Neural crest cell (in vitro differentiated cells): ENCODE data around the gene CXCL16. TPM values are rescaled to one million over a fixed set of nuclear protein-coding genes. Genes with fewer than 3 reads are reported as not detected.

Experiments used
- DNase-seq: peaks from one replicate; pipeline ENCODE4 v3.0.0; 2021; ENCODE audit warnings: low read depth, mixed read lengths, low spot score
- H3K27ac Mint-ChIP-seq: one replicate; pipeline ENCODE4 v1.8.0; 2021; ENCODE audit warnings: mild to moderate bottlenecking, mixed read lengths; ENCODE audit not compliant: unreplicated experiment
- H3K27me3 Mint-ChIP-seq: 2 replicates; pipeline ENCODE4 v1.8.0; 2021; ENCODE audit warnings: low read depth, mild to moderate bottlenecking, mixed read lengths
- H3K36me3 Mint-ChIP-seq: 2 replicates; pipeline ENCODE4 v1.8.0; 2021; ENCODE audit warnings: low read depth, mild to moderate bottlenecking, mixed read lengths
- H3K4me1 Mint-ChIP-seq: 2 replicates; pipeline ENCODE4 v1.8.0; 2021; ENCODE audit warnings: mixed read lengths
- H3K4me3 Mint-ChIP-seq: one replicate; pipeline ENCODE4 v1.8.0; 2021; ENCODE audit warnings: mild to moderate bottlenecking, mixed read lengths
- H3K9me3 Mint-ChIP-seq: 2 replicates; pipeline ENCODE4 v1.8.0; 2021; ENCODE audit warnings: mixed read lengths
- long read RNA-seq: library from polyadenylated mRNA; unstranded; transcript quantifications from one replicate; pipeline ENCODE4 v2.0.0, GENCODE V29; 2020
- total RNA-seq: library from RNA; stranded (reverse); gene quantifications from 2 replicates; pipeline ENCODE4 v1.2.1, GENCODE V29; 2021
- TF ChIP-seq, protein P1 (sequence below): fragments of 200-600 bp; sonication (generic); conservative IDR thresholded peaks from 2 replicates; pipeline ENCODE4 v1.5.0; 2021; ENCODE audit warnings: antibody characterized with exemption, mild to moderate bottlenecking

Gene CXCL16, protein sequence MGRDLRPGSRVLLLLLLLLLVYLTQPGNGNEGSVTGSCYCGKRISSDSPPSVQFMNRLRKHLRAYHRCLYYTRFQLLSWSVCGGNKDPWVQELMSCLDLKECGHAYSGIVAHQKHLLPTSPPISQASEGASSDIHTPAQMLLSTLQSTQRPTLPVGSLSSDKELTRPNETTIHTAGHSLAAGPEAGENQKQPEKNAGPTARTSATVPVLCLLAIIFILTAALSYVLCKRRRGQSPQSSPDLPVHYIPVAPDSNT
- not detected in 2 replicates for total RNA-seq
- long read RNA-seq, result 0 reads

DNA sequence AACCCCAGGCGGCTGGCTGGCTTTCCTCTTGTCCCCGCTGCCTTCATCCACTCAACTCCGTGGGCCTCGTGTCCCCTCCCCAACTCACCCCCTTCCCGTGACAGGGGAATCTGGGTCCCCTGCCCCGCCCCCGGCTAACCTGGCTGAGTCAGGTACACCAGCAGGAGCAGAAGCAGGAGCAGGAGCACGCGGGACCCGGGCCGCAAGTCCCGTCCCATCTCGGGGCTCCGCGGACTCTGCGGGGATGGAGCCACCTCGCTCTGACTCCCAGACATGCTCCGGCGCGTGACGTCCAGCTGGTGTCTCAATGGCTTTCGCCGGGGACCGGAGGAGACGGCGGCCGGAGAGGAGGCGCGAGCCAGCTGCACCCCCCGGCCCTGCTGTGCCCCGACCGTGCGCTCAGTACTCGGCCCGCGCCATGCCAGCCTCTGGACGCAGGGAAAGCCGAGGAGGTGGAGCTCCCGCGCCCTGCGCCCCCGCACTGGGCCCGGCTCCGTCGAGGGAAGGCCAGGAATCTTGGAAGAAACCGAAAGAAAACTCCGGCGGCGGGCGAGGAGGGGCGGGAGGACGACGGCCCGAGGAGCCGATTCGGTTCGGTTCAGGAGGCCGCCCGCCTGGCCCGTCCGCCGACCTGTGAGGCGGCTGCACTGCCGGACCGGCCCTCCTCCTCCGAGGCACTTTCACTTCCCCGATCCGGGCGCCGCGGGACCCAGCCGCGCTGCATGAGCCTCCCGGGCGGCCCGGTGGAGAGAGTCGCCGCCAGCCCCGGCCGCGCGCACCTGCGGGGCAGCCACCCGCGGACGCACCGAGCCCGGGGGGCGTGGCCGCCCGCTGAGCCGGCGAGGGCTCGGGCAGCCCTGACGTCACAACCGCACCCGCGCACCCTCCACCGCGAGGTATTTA is at the start of gene CXCL16, which contains the start of gene ZMYND15:
Gene CXCL16 (minus strand): TSS at position 807 of the 903 bp plus-strand sequence. CDS start 589 bp downstream, at position 218.
Gene ZMYND15 (plus strand): TSS at position 712 of the 903 bp plus-strand sequence. CDS start 716 bp downstream, outside the sequence.
- Mint-ChIP-seq H3K4me3 (peak within 1 kb of the TSS; percentile 85), H3K36me3 (no peaks in the 10 kb centered on the region), H3K9me3 (no peaks in the 10 kb centered on the region), H3K4me1 (peaks cover 13% of the 10 kb centered on the region), H3K27me3 (peaks cover 95% of the 10 kb centered on the region), H3K27ac (no peak within 1 kb of the TSS)
- DNase-seq, result peak; percentile 13
- TF ChIP-seq, protein P1, sequence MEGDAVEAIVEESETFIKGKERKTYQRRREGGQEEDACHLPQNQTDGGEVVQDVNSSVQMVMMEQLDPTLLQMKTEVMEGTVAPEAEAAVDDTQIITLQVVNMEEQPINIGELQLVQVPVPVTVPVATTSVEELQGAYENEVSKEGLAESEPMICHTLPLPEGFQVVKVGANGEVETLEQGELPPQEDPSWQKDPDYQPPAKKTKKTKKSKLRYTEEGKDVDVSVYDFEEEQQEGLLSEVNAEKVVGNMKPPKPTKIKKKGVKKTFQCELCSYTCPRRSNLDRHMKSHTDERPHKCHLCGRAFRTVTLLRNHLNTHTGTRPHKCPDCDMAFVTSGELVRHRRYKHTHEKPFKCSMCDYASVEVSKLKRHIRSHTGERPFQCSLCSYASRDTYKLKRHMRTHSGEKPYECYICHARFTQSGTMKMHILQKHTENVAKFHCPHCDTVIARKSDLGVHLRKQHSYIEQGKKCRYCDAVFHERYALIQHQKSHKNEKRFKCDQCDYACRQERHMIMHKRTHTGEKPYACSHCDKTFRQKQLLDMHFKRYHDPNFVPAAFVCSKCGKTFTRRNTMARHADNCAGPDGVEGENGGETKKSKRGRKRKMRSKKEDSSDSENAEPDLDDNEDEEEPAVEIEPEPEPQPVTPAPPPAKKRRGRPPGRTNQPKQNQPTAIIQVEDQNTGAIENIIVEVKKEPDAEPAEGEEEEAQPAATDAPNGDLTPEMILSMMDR, result no peak

DNA sequence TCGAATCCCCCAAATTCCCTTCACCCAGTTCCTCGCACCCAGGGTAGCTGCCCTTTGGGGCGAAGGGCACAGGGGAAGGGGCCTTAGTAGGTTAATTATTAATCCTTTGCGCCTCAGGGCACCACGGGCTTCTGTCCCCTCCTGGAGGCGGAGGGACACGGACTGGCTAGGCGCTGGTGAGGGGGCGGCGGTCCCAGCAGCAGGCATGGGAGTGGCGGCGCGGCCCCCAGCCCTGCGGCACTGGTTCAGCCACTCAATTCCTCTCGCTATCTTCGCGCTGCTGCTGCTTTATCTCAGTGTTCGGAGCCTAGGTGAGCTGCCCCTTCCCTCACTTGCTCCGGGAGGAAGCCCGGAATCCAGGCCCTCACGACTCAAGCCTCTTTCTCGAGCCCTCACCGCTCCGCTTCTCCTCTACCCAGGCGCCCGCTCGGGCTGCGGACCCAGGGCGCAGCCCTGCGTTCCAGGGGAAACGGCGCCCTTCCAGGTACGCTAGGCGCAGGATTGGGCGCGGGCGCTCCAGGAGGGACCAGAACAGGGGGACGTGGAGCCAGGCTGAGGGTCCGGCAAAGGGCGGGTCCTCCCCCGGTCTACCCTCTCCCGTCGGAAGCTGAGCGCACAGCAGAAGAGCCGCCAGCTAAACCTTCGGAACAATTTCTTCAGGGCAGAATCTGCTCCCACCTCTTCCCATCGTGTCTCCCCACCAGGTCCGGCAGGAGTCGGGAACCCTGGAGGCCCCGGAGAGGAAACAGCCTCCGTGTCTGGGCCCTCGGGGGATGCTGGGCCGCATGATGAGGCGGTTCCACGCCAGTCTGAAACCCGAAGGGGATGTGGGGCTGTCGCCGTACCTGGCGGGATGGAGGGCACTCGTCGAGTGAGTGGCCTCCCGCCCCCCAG is 49.3 kb upstream of the CXCL16 start, which contains the start of gene GLTPD2:
Gene GLTPD2 (plus strand): TSS at position 158 of the 894 bp plus-strand sequence. CDS start 48 bp downstream, at position 206.
- peak; percentile 9 for DNase-seq
- TF ChIP-seq, protein P1, result no peak
- no peaks in the 10 kb centered on the region for H3K9me3 Mint-ChIP-seq
- H3K4me3 Mint-ChIP-seq, result peak within 1 kb of the TSS; percentile 85
- H3K36me3 Mint-ChIP-seq, result no peaks in the 10 kb centered on the region
- H3K27ac Mint-ChIP-seq, result no peak within 1 kb of the TSS
- peaks cover 17% of the 10 kb centered on the region for H3K4me1 Mint-ChIP-seq
- H3K27me3 Mint-ChIP-seq, result peaks cover 39% of the 10 kb centered on the region

DNA sequence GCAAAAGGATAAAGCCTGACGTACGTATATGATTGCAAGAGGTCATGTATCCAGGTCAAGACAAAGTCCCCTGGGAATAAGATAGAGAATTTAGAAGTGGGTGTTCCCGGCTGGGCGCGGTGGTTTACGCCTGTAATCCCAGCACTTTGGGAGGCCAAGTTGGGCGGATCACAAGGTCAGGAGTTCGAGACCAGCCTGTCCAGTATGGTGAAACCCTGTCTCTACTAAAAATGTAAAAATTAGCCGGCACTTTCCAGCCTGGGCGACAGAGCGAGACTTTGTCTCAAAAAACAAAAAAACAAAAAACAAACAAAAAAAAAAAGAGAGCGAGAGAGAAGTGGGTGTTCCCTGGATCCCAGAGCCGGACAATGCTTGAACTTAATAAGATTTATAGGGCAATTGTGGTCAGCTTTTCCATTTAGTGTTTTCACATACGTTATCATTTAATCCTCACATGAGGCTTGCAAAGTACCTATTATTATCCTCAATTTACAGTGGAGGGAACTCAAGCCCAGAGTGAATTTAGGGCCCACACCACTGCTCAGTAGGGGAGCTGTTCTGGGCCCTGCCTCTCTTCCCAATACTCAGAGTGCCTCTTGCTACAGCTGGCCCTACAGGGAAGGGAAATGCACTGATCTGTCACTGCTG is 48.6 kb upstream of the CXCL16 start:
- no peak for DNase-seq
- Mint-ChIP-seq H3K4me1 (peaks cover 17% of the 10 kb centered on the region), H3K4me3 (peak overlapping the region; percentile 85), H3K36me3 (no peaks in the 10 kb centered on the region), H3K27ac (no peak overlapping the region), H3K9me3 (no peaks in the 10 kb centered on the region), H3K27me3 (peaks cover 41% of the 10 kb centered on the region)
- TF ChIP-seq, protein P1, result no peak

DNA sequence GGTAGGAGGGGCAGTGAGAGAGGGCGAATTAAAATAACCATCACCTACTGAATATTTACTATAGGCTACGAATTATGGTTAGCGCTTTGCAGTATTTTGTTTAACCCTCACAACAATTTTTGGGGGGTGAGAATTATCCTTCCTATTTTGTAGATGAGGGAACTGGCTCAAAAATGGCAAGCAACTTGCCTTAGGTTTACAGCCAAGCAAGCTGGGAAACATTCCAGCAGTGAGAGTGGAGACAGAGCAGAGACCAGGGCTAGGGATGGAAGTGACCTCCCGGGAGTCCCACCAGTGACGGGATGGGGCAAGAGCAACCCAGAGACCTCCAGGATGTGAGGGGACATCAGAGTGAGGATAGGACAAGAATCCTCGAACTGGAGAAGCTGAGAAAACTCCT is 46.8 kb upstream of the CXCL16 start:
- Mint-ChIP-seq H3K4me1 (peaks cover 17% of the 10 kb centered on the region), H3K4me3 (peak overlapping the region; percentile 57), H3K27ac (no peak overlapping the region), H3K9me3 (no peaks in the 10 kb centered on the region), H3K27me3 (peaks cover 40% of the 10 kb centered on the region), H3K36me3 (no peaks in the 10 kb centered on the region)
- TF ChIP-seq, protein P1, result no peak
- no peak for DNase-seq
